Gastrocnemius medialis (tissue), 4 donors: ENCODE measurements around the gene ADTRP. TPM values are rescaled to one million over a fixed set of nuclear protein-coding genes. Genes with fewer than 3 reads are reported as not detected.
"Not testable (repeated sequence)": the region's sequence is repeated elsewhere in the genome, so short reads cannot be mapped to it uniquely, and the experiment has no call there.

Source experiments
- ATAC-seq, 2 donors: fragments of 150-250 bp; one replicate each; pipeline ENCODE4 v1.9.1; 2016
- DNase-seq, 2 donors: peaks; one replicate each; pipeline ENCODE4 v3.0.0-alpha.2; 2019
- H3K27ac ChIP-seq, 4 donors: fragments of 200-600 bp; sonication (generic); 1 replicate in 1 of 4; 2 replicates in 3 of 4; pipeline ENCODE4 v1.5.1; 2016 to 2018; ENCODE audit warnings: mild to moderate bottlenecking in 2 of 4, moderate library complexity in 1 of 4
- H3K27me3 ChIP-seq, 3 donors: fragments of 200-600 bp; sonication (generic) in 2 of 3; 1 replicate in 1 of 3; 2 replicates in 2 of 3; pipeline versions ENCODE4 v1.5.1 to v1.6.0; 2016 to 2019; ENCODE audit warnings: mild to moderate bottlenecking in 1 of 3, moderate library complexity in 1 of 3
- H3K36me3 ChIP-seq, 2 donors: fragments of 200-600 bp; sonication (generic) in 1 of 2; one replicate each; pipeline ENCODE4 v1.5.1; 2017 to 2018
- H3K4me1 ChIP-seq, 2 donors: fragments of 200-600 bp; sonication (generic) in 1 of 2; one replicate each; pipeline ENCODE4 v1.5.1; 2016 to 2017; ENCODE audit warnings: mild to moderate bottlenecking in 2 of 2
- H3K4me3 ChIP-seq, 4 donors: fragments of 200-600 bp; sonication (generic) in 3 of 4; 1 replicate in 1 of 4; 2 replicates in 3 of 4; pipeline ENCODE4 v1.5.1; 2016 to 2019; ENCODE audit warnings: mild to moderate bottlenecking in 2 of 4
- H3K9me3 ChIP-seq, 3 donors: fragments of 200-600 bp; sonication (generic) in 2 of 3; 1 replicate in 1 of 3; 2 replicates in 2 of 3; pipeline ENCODE4 v1.5.1; 2016 to 2019
- POLR2A ChIP-seq, 2 donors: fragments of 450-650 bp; IDR thresholded peaks; one replicate each; pipeline ENCODE4 v1.6.1; 2017; ENCODE audit warnings: antibody characterized with exemption in 2 of 2, mild to moderate bottlenecking in 2 of 2, moderate library complexity in 2 of 2
- in situ Hi-C, 4 donors: fragments of 200-750 bp; cut with MboI; loops; one replicate each; pipeline versions ENCODE4 v1.15.0 to v1.8.0; 2017; ENCODE audit warnings: low sequenced_read_pairs in 4 of 4
- intact Hi-C: fragments of 100-400 bp; cut with DNase I; formaldehyde crosslinking; loops from one replicate; pipeline ENCODE4 v1.15.1; 2023; ENCODE audit warnings: low total_unique reads
- total RNA-seq, 4 donors: library from RNA; depleted of rRNA; stranded (reverse); fragments of >200 nt; gene quantifications; one replicate each; pipeline versions ENCODE4 v1.1.0 to v1.2.3, GENCODE V29; 2016
- TF ChIP-seq, protein P1 (sequence below), 5 experiments: fragments of 450-650 bp in 3 of 5; fragments of 200-600 bp in 2 of 5; sonication (generic) in 2 of 5; IDR thresholded peaks in 4 of 5; conservative IDR thresholded peaks in 1 of 5; 1 replicate in 4 of 5; 2 replicates in 1 of 5; pipeline ENCODE4 v1.5.1; 2016 to 2019; ENCODE audit warnings: antibody characterized with exemption in 5 of 5, mild to moderate bottlenecking in 3 of 5, moderate library complexity in 3 of 5

The ADTRP gene
- total RNA-seq, 4 donors from 2014 or later = 0.31 to 0.73 TPM; not detected in 2

- in situ Hi-C loops (no loop called here), intact Hi-C loops (no loop called here)
- no peak for ATAC-seq
- Histone ChIP-seq H3K27me3 (no peaks in the 10 kb centered on the region), H3K4me1 (no peaks in the 10 kb centered on the region), H3K9me3 (no peaks in the 10 kb centered on the region), H3K36me3 (no peaks in the 10 kb centered on the region), H3K27ac (no peak overlapping the region), H3K4me3 (no peak overlapping the region)
- no peak for TF ChIP-seq POLR2A (IDR thresholded peaks at IDR 0.05)
- TF ChIP-seq, protein P1, sequence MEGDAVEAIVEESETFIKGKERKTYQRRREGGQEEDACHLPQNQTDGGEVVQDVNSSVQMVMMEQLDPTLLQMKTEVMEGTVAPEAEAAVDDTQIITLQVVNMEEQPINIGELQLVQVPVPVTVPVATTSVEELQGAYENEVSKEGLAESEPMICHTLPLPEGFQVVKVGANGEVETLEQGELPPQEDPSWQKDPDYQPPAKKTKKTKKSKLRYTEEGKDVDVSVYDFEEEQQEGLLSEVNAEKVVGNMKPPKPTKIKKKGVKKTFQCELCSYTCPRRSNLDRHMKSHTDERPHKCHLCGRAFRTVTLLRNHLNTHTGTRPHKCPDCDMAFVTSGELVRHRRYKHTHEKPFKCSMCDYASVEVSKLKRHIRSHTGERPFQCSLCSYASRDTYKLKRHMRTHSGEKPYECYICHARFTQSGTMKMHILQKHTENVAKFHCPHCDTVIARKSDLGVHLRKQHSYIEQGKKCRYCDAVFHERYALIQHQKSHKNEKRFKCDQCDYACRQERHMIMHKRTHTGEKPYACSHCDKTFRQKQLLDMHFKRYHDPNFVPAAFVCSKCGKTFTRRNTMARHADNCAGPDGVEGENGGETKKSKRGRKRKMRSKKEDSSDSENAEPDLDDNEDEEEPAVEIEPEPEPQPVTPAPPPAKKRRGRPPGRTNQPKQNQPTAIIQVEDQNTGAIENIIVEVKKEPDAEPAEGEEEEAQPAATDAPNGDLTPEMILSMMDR (IDR thresholded peaks at IDR 0.05 in 4 of 5, conservative IDR thresholded peaks at IDR 0.05 in 1 of 5) = peak in 3 of 5 experiments; percentile 20 to 57 (median 48)
- no peak for DNase-seq
These were observed 78.4 kb downstream of the ADTRP start for GRCh38 chr6:11700118-11700718.

DNA sequence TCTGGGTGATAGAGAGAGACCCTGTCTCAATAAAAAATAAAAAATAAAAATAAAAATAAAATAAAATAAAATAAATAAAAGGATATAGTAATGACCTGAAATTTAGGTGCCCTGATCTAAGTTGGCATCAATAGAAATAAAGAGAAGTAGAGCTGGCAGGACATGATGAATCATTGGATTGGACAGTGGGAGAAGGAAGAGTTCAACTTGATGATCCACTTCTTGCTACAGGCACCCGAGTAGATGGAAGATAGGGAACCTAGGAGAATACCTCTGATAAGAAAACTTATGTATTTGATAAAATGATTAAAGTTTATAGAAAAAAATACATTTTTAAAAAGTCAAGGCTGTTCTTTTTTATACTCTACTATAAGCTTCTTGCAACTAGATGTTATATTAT lies 79.0 kb downstream of the ADTRP start:
- no peaks in the 10 kb centered on the region for H3K36me3 ChIP-seq
- ATAC-seq (no peak), DNase-seq (no peak)
- H3K4me1 ChIP-seq = no peaks in the 10 kb centered on the region
- H3K27me3 ChIP-seq = no peaks in the 10 kb centered on the region
- H3K9me3 ChIP-seq = no peaks in the 10 kb centered on the region
- no peak overlapping the region for H3K27ac ChIP-seq
- intact Hi-C loops (loop anchor here (10.0 kb wide), 1 partner anchor 335 kb away; no protein-coding TSS in a partner anchor), in situ Hi-C loops (no loop called here)
- TF ChIP-seq POLR2A (IDR thresholded peaks at IDR 0.05) = no peak
- TF ChIP-seq, protein P1 (IDR thresholded peaks at IDR 0.05 in 4 of 5, conservative IDR thresholded peaks at IDR 0.05 in 1 of 5) = no peak
- H3K4me3 ChIP-seq = no peak overlapping the region

GRCh38 chr6:11692451-11693376 lies 85.9 kb downstream of the ADTRP start:
- DNase-seq (no peak), ATAC-seq (no peak)
- in situ Hi-C loops = no loop called here
- no peaks in the 10 kb centered on the region for H3K36me3 ChIP-seq
- intact Hi-C loops = loop anchor here (10.0 kb wide), 1 partner anchor 342 kb away; no protein-coding TSS in a partner anchor
- H3K27me3 ChIP-seq = no peaks in the 10 kb centered on the region
- no peak overlapping the region for H3K4me3 ChIP-seq
- no peak overlapping the region for H3K27ac ChIP-seq
- no peaks in the 10 kb centered on the region for H3K4me1 ChIP-seq
- TF ChIP-seq, protein P1 (IDR thresholded peaks at IDR 0.05 in 4 of 5, conservative IDR thresholded peaks at IDR 0.05 in 1 of 5) = no peak
- no peak for TF ChIP-seq POLR2A (IDR thresholded peaks at IDR 0.05)
- no peaks in the 10 kb centered on the region for H3K9me3 ChIP-seq

GRCh38 chr6:11689847-11690246 lies 88.8 kb downstream of the ADTRP start:
- Histone ChIP-seq H3K4me3 (no peak overlapping the region), H3K27me3 (no peaks in the 10 kb centered on the region), H3K27ac (no peak overlapping the region), H3K4me1 (no peaks in the 10 kb centered on the region), H3K9me3 (no peaks in the 10 kb centered on the region), H3K36me3 (no peaks in the 10 kb centered on the region)
- TF ChIP-seq, protein P1 (IDR thresholded peaks at IDR 0.05 in 4 of 5, conservative IDR thresholded peaks at IDR 0.05 in 1 of 5) = no peak
- no peak for TF ChIP-seq POLR2A (IDR thresholded peaks at IDR 0.05)
- in situ Hi-C loops (no loop called here), intact Hi-C loops (loop anchor here (10.0 kb wide), 1 partner anchor 345 kb away; no protein-coding TSS in a partner anchor)
- ATAC-seq = no peak
- DNase-seq = no peak

- H3K27ac ChIP-seq, H3K36me3 ChIP-seq, ATAC-seq, intact Hi-C loops, H3K9me3 ChIP-seq, in situ Hi-C loops, H3K27me3 ChIP-seq, DNase-seq, H3K4me3 ChIP-seq, H3K4me1 ChIP-seq: not testable (repeated sequence)
These were observed 89.2 kb downstream of the ADTRP start for GRCh38 chr6:11689400-11689799.
